ENCODE data around the gene TMEM255B.

TMEM255B gene

DNA sequence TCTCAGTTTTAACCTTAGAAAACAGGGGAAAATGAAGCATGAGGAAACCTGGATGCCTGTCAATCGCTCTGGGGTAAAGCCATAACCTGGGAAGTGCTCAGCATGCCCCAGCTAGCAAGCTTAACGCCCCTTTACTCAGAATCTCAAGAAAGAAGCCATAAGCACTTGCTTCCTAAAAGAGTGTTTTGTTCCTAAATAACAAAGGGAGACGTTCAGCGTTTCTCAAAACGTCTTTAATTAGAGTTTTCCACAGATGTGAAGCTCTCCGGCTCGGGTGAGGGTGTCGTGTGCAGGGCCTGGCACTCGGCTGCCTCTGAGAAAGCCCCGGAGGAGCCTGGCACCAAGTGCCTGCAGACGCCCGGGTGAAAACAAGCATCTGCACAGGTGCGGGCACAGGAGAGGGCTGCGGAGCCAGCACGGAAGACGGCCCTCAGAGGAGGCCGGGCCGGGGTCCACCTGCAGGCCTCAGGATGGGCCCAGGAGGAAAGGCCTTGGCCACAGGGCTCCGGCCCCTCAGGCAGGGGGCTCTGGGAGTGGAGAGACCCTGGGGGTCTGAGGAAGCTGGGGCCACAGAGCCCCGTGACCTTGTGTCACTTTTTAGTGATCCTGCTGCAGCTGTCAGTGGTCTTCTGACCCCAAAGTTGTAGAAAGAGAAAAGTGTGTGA lies 98.6 kb downstream of the TMEM255B start:
- peak in 8 of 42 donors; percentile 7 to 54 (median 32) for DNase-seq
- intact Hi-C loops (cut with DNase I), result no loop called here

DNA sequence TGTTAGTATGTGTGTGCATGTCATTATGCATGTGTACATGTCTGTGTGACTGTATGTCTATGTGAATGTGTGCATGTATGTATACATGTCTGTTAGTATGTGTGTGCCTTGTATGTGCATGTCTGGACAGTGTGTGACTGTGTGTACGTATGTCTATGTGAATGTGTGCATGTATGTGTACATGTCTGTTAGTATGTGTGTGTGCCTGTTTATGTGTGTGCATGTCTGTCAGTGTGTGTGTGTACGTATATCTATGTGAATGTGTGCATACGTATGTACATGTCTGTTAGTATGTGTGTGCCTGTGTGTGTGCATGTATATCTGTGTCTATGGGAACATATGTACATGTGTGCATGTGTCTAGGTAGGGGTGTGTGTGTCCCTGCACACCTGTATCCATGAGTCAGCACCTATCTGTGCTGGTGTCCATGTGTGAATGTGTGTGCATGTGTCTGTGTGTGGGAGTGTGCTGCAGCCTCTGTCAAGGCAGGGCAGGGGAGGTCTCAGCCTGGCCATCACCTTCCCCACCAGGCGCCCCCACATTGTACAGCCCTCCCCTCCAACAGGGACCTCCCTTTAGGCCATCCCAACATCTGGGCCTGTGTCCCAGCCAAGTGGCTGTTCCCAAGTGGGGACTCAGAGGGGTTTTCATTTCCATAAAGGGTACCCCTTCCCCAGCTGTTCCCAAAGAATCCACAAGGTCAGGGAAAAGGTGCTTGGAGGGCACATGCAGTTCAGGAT lies 100.5 kb downstream of the TMEM255B start:
- intact Hi-C loops (cut with DNase I), result no loop called here
- peak in 1 of 42 donors; percentile 21 for DNase-seq

DNA sequence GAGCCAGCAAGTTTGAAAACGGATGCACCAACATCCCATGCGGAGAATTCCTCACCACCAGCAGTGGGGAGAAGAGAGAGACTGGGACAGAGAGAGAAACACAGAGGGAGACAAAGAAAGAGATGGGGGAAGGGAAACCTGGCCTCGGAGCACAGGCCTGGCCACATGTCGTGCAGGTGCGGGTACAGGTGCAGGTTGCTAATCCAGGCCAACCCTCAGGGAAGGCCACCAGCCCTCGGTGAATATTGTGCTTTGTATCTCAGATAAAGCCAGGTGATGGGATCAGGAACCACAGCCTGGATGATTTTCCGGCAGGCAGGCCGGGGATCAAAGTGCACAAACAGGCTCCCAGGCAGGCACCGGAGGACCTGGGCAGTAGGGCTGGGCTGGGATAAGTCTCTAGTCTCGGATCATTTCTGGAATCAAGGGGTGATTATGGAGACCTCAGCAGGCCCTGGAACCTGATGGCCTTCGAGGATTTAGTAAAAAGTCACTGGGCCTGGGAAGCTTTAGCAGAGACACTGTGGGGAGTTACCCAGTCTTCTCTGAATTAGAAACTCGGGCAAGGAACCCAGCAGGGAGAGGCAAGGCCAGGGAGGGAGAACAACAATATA lies 101.1 kb downstream of the TMEM255B start:
- intact Hi-C loops (cut with DNase I), result no loop called here

DNA sequence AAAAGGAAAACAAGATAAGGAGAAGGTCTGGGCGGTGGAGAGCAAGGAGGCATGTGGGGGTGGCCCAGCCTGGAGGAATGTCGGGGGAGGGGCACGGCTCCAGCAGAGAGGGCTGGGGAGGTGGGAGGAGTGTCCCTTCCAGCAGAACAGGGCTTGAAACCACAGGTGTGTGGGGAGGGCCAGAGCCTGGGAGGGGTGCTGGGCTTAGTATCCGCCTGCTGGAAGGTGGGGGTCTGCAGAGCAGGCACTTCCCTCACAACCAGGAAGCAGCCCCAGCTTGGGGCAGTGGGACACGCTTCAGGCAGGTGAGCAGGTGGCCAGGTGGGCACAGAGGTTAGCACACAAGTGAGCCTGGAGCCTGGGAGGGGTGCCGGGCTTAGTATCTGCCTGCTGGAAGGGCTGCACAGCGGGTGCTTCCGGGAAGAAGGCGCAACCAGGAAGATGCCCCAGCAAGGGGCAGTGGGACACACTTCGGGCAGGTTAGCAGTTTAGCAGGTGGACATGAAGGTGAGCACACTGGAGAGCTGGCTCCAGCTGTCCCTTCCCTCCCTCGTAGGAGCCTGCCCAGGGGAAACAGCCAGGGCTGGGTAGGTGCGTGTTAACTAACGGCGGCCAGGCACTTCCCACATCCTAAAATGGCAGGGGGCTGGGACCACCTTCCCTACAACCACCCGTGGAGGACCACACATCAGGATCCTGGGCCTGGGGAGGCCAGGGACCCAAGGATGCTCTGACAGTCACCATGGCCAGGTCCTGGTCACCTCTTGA lies 101.8 kb downstream of the TMEM255B start:
- intact Hi-C loops (cut with DNase I), result no loop called here

More for the DNA sequence above, 101.1 kb downstream of the TMEM255B start:
- peak in 3 of 42 donors; percentile 10 to 33 (median 30) for DNase-seq

DNA sequence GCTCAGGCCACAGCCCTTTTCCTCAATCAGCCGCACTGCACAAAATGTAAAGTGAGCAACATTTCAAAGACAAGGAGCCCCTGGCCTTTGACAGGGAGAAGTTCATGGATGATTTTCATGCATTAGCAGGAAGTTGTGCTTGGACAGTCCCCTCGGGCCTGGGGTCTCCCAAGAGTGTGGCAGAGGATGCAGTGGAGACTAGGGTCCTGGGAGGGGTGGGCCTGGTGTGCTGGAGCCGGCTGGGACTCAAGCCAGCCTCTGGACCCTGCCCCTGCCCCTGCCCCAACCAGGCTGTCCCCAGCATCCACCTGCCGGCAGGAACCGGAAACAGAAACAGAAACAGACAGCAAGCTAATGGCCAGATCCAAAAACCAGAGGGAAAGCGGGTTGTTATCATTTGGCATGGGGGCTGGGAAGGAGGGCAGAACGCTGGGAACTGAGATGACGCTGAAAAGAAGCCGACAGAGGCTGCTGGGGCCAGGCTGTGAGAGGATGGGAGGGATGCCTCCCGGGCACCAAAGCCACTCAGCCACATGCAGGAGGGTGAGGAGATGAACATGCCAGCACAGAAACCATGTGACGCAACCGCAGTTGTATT lies 102.5 kb downstream of the TMEM255B start:
- intact Hi-C loops (cut with DNase I), result no loop called here
- DNase-seq, result peak in 5 of 42 donors; percentile 10 to 38 (median 29)

More for the DNA sequence above, 101.8 kb downstream of the TMEM255B start:
- peak in 4 of 42 donors; percentile 12 to 40 (median 25) for DNase-seq

DNA sequence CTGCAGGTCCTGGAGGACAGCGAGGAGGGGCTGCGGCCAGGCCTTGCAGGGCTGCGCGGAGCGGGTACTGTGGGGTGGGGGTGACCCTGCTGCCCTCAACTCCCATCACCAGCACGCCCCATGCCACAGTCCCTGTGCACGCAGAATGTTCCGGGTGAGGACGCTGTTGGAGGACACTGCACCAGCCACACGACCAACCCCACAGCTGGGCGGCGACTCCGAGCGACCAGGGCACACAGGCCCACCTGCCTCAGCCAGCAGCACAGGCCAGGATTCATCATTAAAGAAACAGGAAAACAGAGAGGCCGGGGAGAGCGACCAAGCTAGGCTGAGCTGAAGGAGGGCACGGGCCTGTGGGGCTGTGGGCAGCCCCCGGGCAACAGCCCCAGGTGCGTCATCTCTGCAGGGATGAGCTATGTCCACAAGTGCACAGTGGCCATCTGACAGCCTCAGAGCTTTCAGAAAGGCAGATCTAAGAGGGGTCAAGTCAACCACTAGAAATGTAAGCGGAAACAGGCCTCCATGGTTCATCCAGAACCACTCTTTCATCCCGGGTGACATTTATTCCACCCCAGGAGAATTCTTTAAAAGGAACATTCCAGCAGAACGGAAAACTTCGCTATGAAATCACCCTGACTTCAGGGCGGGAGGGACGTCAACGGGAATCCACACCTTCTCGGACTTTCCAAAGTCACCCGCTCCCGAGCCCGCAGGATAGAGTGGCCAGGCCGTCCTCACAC lies 103.3 kb downstream of the TMEM255B start:
- intact Hi-C loops (cut with DNase I), result no loop called here
- DNase-seq, result peak in 5 of 42 donors; percentile 6 to 43 (median 19)

DNA sequence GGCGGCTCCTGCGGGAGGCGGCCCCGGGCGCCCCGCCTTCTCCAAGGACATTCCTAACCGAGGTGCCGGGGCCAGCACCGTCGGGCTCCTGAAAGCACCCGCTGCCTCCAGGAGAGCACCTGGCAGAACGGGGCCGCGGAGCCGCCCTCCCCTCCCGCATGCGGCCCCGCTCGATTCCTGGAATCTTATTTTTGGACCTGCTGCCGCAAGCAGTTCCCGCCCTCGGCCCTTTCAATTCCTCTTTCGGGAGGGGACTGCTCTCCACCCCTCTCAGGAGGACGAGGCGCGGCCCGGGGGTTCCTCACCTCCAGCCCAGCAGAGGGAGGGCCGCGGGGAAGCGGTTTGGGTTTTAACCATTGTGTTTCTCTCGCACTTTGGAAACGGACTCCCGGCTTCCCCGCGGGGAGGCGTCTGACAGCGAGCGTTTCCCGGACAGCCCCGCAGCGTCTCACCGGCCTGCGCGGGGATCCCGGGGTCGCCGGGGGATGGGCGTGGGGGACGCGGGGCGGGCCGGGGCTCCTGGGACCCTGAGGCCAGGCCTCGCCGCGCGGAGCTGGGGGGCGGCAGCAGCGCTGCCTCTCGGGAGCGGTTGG lies 104.0 kb downstream of the TMEM255B start:
- DNase-seq, result peak in 35 of 42 donors; percentile 29 to 79 (median 55)
- intact Hi-C loops (cut with DNase I), result no loop called here

DNA sequence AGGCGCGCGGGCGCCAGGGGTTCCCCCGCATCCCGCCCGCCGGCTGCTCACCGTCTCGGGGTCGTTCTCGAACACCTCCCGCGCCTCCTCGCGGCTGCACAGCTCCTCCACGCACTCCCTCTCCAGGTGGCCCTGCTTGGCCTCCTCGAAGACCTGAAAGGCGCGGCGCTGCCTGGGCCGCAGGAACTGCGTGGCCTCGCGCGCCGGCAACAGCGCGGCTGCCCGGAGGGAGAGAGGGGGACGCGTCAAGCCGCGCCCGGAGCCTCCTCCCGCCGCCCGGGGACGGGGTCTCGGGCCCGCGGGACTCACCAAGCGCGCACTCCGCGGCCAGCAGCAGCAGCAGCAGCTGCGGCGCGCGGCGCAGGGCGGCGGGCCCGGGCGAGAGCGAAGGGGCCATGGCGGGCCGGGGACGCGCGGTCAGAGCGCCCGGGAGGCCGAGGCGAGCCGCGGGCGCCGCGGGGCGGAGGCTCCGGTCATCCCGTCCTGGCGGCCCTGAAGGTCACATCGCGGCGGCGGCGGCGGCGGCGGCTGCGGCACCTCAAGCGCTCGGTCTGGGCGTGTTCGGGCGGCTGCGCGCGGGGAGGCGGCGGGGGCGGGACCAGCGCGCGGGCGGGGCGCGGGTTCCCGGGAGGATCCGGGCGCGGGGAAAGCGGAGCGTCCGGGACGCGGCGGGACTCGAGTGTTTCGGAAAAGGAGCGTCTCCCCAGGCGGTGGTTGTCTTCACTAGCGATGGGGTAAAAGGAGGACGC lies 104.7 kb downstream of the TMEM255B start, which contains the start of gene GAS6:
Gene GAS6, minus strand, starts transcription at position 553 of the 749 bp plus-strand sequence. Its CDS starts 156 bp downstream, at position 397.
- DNase-seq, result peak in 39 of 42 donors; percentile 37 to 83 (median 68)
- intact Hi-C loops (cut with DNase I), result no loop called here

DNA sequence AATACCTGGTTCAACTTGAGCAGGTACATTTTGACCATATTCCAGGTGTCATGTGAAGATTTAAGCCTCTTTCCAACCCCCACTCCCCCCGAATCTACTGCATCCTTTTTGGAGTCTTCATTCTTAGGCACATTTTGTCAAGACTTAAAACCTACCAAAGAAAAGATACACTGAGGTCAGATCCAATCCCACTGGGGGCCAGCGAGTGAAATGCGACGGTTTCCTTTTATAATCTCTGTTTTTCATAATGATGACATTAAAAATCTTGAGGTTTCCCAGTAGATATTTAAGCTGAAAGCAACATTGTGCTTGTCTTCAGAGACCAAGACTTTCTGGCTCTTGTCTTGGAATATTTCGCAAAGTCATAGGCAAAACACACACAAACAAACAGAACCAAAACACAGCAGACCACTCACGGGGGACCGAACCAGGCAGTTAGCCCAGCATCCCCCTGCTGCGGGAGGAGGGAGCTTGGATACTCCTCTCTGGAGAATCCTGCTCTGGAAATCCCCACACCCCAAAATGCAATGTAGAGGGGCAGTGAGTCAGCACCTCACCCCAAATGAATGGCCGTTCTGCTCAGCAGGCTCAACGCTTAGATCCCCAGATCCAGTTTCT lies 105.4 kb downstream of the TMEM255B start:
- DNase-seq, result peak in 4 of 42 donors; percentile 14 to 43 (median 20)
- intact Hi-C loops (cut with DNase I), result no loop called here

DNA sequence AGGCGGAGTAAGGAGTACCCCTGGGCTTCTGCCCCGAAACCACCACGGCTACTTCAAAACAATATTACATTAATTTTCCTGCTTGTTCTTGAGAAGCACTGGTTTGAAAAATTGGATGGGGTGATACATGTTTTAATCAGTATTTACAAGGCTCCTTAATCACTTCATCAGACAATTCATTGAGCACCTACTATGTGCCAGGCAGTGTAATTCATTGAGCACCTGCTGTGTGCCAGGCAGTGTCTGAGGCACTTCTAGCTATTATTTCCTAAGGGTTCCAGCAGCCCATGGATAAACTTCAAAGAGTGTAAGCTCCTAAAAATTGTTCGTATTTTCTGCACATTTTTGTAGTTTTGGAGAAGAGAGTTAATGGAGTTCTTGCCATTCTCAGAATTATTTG lies 106.4 kb downstream of the TMEM255B start:
- intact Hi-C loops (cut with DNase I), result no loop called here
- DNase-seq, result no peak
